ENCODE measurements around the gene CCDC38.

- TF ChIP-seq, protein P1, sequence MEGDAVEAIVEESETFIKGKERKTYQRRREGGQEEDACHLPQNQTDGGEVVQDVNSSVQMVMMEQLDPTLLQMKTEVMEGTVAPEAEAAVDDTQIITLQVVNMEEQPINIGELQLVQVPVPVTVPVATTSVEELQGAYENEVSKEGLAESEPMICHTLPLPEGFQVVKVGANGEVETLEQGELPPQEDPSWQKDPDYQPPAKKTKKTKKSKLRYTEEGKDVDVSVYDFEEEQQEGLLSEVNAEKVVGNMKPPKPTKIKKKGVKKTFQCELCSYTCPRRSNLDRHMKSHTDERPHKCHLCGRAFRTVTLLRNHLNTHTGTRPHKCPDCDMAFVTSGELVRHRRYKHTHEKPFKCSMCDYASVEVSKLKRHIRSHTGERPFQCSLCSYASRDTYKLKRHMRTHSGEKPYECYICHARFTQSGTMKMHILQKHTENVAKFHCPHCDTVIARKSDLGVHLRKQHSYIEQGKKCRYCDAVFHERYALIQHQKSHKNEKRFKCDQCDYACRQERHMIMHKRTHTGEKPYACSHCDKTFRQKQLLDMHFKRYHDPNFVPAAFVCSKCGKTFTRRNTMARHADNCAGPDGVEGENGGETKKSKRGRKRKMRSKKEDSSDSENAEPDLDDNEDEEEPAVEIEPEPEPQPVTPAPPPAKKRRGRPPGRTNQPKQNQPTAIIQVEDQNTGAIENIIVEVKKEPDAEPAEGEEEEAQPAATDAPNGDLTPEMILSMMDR (IDR thresholded peaks at IDR 0.05), result no peak
- TF ChIP-seq POLR2A (IDR thresholded peaks at IDR 0.05; ENCODE audit: low read depth), result no peak
Observed at GRCh38 chr12:95984682-95985081, 42.3 kb upstream of the CCDC38 start.
